Embryonic facial prominence (tissue), 1 donor: Measurements from ENCODE around the gene PEX11G.
"Not testable (repeated sequence)": the region's sequence is repeated elsewhere in the genome, so short reads cannot be mapped to it uniquely, and the experiment has no call there.

ENCODE experiments used
- DNase-seq: peaks from one replicate; pipeline ENCODE4 v3.0.0-alpha.2; 2016; ENCODE audit errors: extremely low spot score

The PEX11G gene

DNA sequence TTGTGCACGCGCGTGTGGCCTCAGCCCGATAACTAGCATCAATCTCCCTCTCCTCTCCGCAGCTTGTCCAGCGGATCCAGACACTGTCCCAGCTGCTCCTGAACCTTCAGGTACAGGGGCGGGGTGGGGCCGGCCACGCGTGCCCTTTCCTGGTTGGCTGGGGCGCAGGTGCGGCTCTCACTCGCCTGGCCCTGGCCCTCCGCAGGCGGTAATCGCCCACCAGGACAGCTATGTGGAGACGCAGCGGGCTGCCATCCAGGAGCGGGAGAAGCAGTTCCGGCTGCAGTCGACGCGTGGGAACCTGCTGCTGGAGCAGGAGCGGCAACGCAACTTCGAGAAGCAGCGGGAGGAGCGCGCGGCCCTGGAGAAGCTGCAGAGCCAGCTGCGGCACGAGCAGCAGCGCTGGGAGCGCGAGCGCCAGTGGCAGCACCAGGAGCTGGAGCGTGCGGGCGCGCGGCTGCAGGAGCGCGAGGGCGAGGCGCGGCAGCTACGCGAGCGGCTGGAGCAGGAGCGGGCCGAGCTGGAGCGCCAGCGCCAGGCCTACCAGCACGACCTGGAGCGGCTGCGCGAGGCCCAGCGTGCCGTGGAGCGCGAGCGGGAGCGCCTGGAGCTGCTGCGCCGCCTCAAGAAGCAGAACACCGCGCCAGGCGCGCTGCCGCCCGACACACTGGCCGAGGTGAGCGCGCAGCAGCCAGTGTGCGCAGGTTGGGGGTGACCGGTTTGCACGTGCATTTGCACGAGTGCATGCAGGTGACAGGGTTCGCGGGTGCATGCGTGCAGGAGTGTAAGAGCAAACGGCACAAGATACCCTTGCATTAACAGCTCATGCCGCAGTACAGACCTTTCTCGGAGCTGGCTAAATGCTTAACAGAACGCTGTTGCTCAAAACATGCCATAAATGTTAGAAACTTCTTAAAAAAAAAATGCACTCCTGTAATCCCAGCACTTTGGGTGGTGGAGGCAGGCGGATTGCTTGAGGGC is 21.5 kb downstream of the PEX11G start:
- DNase-seq: no peak

DNA sequence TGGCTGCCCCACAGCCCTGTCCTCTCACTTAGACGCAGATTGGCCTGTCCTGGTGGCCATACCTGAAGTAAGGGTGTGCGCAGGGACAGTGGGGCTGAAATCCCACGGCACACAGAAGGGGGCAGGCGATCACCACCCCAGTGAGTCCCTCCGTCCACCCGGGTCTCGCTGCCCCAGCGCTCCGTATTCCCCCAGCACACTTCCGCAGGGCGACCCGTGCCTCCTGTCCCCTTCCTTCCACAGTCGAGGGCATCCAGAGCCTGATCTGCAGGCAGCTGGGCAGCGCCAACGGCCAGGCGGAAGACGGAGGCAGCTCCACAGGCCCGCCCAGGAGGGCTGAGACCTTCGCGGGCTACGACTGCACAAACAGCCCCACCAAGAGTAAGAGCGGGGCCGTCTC is 25.3 kb downstream of the PEX11G start:
- no peak for DNase-seq

- no peak for DNase-seq
Measured at GRCh38 chr19:7461841-7462629, 26.8 kb downstream of the PEX11G start.

- DNase-seq: no peak
Measured at GRCh38 chr19:7460562-7460966, 28.3 kb downstream of the PEX11G start.

- DNase-seq: no peak
Measured at GRCh38 chr19:7459773-7460172, 29.1 kb downstream of the PEX11G start.

DNA sequence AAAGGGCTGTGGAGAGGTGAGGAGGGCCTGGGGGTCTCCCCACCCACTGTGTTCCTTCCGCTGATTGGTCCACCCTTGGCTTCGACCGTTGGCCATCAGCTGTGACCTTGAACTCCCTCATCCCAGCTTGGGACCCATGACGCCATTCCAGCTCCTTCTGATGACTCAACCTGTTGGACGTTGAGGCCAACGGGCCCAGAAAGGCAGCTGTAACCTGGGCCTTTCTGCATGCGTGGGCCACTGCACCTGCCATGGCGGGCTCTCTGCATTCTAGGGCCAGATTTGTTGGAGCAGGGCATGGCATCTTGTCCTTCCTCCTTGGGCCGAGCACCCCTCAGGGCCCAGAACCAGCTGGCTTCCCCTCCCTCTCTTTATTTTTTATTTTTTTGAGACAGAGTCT is 30.2 kb downstream of the PEX11G start:
- no peak for DNase-seq

- no peak for DNase-seq
Measured at GRCh38 chr19:7456964-7457541, 31.8 kb downstream of the PEX11G start.

- no peak for DNase-seq
Measured at GRCh38 chr19:7455600-7456296, 33.1 kb downstream of the PEX11G start.

DNA sequence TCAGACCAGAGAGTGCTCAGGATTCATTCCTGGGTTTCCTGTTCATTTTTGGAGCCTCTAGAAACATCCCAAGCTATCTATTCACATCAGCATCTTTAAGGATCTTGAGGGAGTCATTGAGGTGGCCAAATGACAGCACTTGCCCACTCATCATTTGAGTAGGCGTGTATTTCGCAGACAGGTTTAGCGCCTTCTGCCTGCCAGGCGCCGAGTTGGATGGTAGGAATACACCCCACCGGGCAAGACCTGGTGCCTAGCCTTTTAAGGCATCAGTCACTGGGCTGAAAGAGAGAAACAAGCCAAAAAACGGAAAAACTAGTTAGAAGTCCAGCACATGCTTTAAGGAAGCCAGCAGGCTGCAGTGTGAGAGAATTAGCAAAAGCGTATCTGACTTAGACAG is 33.8 kb downstream of the PEX11G start:
- DNase-seq: no peak

- DNase-seq: peak; percentile 9
Measured at GRCh38 chr19:7450243-7451223, 38.3 kb downstream of the PEX11G start.

- not testable (repeated sequence) for DNase-seq
Measured at GRCh38 chr19:7449391-7450070, 39.3 kb downstream of the PEX11G start.

- no peak for DNase-seq
Measured at GRCh38 chr19:7447648-7448047, 41.2 kb downstream of the PEX11G start.

DNA sequence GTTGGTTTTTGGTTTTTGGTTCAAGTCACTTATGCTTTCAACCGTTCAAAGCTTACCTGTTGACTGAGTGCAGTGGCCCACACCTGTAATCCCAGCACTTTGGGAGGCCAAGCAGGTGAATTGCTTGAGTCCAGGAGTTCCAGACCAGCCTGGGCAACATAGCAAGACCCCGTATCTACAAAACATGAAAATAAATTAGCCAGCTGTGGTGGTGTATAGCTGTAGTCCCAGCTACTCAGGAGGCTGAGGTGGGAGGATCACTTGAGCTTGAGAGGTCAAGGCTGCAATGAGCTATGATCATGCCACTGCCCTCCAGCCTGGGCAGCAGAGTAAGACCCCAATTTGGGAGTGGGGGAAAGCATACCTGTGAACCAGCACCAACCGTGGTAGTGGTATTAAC is 43.7 kb downstream of the PEX11G start:
- no peak for DNase-seq

DNA sequence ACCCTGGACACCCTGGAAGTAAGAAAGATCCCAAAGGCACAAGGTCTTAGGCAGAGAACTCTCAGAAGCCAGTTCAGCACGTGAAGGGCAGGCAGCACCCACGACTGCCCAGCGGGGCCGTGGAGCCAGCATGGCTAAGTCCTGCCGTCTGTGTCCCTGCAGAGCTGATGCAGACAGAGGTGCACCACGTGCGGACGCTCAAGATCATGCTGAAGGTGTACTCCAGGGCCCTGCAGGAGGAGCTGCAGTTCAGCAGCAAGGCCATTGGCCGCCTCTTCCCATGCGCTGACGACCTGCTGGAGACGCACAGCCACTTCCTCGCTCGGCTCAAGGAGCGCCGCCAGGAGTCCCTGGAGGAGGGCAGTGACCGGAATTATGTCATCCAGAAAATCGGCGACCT is 44.8 kb downstream of the PEX11G start:
- DNase-seq: no peak

DNA sequence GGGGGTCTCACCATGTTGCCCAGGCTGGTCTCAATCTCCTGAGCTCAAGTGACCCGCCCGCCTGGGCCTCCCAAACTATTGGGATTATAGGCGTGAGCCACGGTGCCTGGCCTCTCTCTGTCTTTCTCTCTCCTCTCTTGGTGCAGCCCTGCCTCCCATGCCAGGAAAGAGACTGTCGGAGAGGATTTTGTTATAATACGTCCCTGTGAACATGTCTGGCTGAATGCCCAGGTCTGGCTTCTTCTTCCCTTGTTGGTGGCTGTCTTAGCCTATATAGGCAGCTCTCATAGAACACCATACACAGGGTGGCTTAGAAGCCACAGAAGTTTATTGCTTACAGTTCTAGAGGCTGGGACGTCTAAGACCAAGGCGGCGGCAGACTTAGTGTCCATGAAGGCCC is 46.4 kb downstream of the PEX11G start:
- no peak for DNase-seq

- DNase-seq: no peak
Measured at GRCh38 chr19:7441468-7442146, 47.2 kb downstream of the PEX11G start.

DNA sequence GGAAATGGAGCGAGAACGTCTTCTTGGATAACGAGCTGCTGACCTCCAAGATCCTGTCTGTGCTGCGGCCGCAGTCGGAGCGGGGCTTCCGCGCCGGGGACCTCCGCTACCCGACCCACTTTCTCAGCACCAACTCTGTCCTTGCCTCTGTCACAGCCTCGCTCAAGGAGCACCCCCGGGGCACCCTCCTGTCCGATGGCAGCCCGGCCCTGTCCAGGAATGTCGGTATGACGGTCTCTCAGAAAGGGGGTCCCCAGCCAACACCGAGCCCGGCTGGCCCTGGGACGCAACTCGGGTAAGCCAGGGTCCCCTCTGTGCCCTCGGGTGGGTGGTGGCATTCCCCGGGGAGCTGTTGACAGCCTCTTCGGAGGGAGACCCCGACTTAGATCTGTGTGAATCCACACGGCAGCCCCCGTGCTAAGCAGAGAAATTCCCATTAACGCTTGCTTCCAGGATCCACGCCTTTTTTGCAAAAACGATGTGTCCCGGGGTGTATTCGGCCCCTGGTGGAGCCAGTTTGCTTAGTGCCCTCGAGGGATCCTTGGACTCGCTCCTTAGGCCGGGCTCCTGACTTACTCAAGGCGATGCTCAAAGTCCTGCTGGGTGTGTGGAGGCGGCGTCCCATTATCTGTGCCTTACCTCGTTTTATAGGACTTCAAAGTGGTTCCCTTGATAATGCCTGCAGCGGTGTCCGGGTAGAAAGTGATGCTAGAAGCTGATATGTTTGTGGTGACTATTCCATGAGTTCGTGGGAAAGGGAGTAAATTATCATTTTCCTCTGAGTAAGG is 48.5 kb downstream of the PEX11G start:
- DNase-seq: no peak

DNA sequence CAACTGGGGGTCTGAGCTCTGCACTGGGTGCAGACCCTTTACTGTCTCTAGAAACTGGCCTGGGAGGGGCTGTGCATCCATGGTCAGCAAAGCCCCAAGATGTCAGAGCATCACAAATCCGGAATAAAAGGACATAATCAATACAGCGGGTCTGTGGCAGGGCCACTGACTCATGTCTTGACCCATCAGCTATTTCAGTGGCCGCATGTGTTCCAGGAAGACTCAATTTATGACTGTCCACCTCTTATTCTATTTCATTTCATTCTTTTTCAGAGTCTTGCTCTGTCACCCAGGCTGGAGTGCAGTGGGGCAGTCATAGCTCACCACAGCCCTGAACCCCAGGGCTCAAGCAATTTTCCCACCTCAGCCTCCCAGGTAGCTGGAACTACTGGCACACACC is 53.2 kb downstream of the PEX11G start:
- no peak for DNase-seq

DNA sequence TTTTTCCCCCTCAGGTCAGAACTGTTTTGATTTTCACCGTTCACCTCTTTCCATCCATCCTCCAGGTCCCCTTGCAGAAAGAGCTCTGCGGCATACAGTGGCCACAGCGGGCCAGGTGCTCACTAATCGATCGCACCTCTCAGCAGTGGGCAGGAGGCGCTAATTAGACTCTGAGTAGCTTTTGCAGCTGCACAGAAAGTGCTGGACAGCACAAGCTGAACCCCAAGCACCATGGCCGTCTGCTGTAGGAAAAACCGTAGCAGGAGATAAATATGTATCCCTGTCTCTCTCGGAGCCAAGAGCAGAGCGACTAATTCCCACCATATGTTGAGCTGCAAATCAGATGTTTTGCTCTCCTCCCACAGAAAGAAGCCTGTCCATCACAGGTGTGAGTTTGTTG is 54.4 kb downstream of the PEX11G start:
- no peak for DNase-seq
